MM.1S (cell line): ENCODE measurements around the gene KRT17.

Experiments
- EZH2 ChIP-seq: fragments of 300-600 bp; sonication (generic); optimal IDR thresholded peaks from 2 replicates; pipeline ENCODE3; 2017; ENCODE audit warnings: low read depth, mild to moderate bottlenecking, antibody characterized with exemption, low read length, mixed read lengths
- EZH2phosphoT487 ChIP-seq: fragments of 300-600 bp; sonication (generic); IDR thresholded peaks from 2 replicates; pipeline ENCODE4 v1.6.1; 2018; ENCODE audit warnings: antibody characterized with exemption, low read length
- TF ChIP-seq, protein P1 (sequence below): fragments of 300-600 bp; sonication (generic); IDR thresholded peaks from 2 replicates; pipeline ENCODE4 v1.5.1; 2016; ENCODE audit warnings: antibody characterized with exemption, low read length, mixed read lengths

- TF ChIP-seq, protein P1, sequence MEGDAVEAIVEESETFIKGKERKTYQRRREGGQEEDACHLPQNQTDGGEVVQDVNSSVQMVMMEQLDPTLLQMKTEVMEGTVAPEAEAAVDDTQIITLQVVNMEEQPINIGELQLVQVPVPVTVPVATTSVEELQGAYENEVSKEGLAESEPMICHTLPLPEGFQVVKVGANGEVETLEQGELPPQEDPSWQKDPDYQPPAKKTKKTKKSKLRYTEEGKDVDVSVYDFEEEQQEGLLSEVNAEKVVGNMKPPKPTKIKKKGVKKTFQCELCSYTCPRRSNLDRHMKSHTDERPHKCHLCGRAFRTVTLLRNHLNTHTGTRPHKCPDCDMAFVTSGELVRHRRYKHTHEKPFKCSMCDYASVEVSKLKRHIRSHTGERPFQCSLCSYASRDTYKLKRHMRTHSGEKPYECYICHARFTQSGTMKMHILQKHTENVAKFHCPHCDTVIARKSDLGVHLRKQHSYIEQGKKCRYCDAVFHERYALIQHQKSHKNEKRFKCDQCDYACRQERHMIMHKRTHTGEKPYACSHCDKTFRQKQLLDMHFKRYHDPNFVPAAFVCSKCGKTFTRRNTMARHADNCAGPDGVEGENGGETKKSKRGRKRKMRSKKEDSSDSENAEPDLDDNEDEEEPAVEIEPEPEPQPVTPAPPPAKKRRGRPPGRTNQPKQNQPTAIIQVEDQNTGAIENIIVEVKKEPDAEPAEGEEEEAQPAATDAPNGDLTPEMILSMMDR: no peak
- no peak for TF ChIP-seq EZH2
- TF ChIP-seq EZH2phosphoT487: no peak
Observed at GRCh38 chr17:41594363-41594915, 29.9 kb downstream of the KRT17 start.
